ENCODE measurements around the gene SYT6.

SYT6 gene

DNA sequence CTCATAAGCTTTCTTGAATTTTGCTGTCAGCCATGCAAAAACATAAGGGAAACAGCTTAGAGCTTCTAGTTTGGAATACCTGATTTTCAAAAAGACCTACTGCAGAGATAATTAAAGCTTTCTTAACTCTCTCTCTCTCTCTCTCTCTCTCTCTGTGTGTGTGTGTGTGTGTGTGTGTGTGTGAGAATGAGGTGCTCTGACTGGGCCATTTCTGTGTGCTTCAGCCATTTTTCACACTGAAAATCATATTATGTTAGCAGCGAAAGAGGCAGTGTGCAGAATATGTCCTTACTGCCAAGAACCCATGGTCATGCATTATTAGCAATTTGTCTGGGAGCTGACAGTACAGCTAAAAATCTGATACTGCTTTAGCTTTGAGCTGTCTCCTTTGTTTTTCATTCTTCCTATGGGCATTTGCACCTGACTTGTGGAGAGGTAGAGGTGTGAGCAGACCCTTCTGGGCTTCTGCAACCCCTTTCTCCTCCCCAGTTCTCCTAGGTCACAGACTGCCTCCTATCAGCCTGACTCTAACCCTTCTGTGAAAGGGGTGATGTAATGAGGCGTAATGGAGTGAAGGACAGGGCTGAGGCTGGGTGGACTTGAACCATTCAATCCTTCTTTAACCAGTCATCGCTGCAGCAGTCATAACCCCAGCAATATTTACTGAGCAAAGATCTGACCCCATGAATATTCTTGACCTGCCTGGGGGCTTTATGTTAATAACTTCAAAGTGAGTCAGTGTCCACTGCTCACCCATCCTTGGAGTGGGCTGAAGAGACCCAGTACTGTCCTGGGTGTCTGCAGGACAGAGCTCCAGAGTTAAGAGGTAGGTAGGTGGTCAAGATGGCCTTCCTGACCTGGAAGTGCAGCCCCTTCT is 61.2 kb downstream of the SYT6 start:
- DNase-seq (ENCODE audit: low read depth) = no peak

DNA sequence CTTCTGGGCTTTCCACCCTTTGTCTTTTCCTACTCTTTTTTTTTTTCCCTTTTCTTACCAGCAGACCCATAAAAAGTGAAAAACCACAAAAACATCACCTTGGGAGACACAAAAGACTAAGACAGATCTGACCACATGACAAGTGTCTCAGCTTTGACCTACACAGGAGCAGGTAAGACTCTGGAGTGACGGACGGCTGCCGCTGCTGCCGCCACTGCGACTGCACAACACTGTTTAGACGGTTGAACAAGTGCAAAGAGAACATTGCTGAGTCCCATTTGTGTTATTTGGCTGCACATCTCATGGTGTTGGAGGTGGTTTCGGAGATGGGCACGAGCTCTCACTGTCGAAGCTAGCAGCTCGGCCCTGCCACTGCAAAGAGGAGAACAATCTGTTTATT is 62.0 kb downstream of the SYT6 start:
- no peak for DNase-seq (ENCODE audit: low read depth)

DNA sequence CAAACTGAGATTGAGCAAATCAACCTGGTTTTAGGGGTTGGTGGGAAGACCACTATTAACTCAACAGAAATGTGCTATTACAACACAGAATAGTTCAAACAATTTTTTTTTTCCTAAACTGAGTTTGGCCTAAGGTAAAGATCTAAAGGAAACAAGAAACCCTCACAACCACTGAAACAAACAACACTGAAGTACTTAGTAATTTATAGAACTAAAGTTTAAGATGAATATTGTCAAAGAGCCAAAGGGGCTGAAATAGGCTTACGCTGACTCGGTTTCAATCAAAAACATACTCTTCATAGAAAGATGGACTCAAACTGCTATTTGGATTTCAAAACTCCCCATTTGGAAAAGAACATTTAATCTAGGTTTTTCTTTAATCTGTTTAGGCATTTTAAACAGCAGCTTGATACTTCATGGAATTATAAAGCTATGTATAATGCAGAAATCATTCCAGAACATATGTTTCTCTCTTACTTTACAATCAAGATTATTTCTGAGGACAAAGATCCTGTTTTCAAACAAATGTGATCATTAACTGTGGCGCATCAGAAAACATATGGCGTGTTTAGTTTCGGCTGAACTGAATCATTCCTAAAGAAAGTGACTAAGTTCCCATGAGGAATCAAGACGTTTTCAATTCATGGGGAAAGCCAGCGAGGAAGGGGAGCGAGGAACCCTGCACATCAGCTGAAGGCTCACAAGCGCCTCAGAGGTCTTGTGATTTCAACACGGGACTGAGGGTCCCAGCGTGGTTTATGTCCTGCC is 62.7 kb downstream of the SYT6 start:
- DNase-seq (ENCODE audit: low read depth) = no peak

DNA sequence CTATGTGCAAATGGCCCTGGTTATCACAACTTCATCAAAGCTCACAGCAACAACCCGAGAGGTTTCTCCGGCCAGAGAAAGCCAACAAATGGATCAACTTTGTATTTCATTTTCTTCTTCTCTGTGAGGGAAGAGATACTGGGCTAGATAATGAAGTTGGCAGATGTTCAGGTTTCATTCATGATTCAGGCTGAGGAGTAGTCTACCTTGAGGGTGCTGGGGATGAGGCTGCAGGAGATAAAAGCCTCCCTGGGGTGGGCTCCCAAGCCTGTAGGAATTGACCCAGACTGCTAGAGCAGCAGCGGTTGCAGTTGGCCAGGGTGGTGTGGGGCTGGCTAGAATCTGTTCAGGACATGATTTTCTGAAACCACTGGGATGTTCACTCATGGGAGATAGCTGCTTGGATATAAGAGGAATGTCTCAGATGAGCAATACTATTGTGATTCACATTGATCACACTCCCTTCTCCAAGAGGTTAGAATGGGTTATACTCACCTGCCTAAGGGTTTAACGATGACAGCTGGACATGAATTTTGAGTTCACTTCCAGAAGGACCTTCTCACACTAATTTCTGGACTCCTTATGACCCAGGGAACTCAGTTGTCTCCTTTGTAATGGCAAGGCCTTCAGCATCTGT is 64.0 kb downstream of the SYT6 start:
- DNase-seq (ENCODE audit: low read depth) = no peak

DNA sequence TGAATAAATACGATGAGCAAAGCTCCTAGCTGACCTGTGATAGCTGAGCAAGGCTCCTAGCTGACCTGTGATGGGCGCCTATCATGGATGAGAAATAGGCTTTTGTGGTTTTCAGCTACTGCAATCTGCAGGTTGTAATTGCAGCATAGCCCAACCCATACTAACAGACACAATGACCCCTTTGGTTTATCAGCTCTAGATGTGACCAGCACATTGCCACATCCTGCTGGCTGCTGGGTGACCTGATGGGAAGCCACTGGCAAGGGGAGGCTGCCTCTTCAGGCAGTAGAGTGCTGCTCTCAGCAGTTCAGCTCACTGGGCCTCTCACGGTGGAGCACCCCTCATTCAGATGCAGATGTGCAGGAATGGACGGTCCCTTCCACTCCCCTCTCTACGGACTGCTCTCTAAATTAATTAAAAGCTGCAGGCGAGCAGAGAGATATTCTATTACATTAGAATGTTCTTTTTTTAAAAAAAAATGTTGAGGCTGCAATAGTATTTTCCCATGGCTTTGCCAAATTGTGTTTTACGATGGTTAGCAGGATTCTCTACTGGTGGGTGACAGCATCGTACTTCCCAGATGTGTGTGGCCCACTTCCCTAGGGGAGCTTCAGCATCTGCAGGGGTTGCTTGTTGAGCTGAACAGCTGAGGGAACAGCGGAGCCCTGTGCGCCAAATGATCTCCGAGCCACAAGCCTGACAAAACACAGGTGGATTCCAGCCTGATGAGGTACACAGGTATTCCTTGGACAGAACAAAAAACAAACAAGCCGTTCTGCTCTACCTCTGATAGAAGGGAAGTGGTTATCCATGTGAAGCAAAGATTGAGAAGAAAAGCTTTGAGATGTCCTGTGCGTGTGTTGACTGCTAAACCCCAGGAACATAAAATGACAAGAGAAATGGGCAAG is 65.0 kb downstream of the SYT6 start:
- no peak for DNase-seq (ENCODE audit: low read depth)

DNA sequence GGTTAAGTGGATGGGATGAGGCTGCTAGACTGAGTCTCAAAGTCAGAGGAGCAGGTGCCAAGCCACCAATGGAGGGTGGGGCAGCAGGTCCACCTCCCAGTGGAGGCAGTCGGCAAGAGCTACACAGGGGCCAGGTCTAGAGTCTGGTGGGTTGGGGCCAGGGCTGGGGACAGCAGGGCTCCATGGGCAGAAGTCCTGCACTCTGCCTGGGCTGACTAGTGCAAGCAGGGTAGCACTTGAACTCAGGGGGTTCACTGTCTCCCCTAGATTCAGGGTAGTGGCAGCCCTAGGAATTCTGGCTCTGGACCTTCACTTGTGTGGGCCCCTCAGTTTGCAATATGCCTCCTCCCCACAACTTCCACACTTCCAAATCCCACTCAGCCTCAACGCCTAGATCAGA is 66.2 kb downstream of the SYT6 start:
- DNase-seq (ENCODE audit: low read depth) = no peak

DNA sequence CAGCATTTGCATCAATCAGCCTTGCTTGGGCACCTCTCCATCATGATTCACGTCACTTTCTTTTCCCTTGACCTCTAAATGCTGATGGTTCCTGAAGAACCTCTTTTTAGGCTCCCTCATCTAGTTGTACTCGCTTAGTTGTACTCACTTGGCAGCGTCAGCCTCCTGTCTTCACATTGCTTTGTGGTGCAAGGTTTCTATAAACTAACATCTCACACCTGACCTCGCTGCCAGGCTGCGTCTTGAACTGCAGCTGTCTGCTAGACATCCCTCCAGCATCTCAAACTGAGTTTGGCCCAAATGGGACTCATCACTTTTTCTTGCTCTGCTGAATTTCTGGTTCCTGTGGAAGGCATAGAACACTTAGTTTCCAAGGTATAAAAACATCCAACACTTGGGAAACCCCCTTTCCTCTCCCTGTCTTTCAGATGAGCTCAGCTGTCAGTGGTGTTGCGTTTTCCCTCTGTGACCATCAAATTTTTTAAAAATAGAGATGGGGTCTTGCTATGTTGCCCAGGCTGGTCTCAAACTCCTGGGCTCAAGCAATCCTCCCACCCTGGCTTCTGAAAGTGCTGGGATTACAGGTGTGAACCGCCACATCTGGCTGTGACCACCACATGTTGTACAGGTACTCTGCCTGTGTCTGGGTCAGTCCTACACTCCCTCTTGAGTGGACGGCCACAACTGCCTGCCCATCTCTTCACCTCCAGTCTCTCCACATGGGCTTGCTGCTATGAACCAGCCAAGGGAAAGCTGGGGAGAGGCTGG is 66.9 kb downstream of the SYT6 start:
- no peak for DNase-seq (ENCODE audit: low read depth)

DNA sequence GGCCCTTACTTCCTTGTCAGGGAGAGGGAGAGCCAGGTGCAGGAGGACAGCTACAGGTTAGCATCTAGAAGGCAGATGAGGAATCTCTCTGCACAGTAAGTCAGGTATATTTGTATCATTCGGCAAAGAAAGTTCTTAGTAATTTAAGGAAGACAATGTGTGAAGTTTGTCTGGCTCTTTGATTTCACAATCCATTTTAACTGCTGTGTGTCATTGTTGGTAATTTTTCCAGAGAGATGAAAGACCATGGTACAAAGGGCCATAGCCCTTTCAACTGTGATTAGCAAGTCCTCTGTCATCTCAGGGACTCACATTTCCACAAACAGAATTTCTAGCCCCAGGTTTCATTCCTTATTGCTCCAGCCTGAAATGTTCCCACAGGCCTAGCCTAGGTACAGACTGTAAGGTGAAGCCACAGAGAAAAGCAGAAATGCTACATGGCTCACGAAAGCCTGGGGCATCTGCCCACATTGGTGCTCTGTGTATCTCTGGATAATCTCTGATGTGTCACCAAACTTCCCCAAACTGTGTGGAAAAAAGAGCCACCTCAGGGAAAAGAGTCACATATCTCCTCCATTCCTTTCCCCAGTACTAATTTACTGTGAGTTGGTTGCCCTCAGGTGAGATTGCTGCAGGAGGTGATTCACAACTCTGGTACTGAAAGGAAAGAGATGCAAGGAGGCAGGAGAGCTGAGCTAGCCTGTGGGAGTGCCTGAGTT is 70.6 kb downstream of the SYT6 start:
- no peak for DNase-seq (ENCODE audit: low read depth)

DNA sequence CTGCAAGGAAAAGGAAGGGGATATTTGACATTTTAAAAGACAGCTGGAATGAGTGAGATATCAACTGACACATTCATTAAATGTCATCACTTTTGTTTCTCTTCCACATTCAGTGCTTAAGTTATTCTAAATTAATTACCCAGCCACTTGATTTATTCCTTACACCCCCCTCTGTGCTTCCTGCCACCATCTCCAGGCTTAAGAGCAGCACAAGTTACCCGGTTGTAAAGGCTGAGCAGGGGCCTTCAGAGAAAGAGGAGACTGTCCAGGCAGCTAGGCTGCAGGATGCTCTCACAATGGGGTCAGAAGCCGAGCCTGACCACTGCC is 71.4 kb downstream of the SYT6 start:
- no peak for DNase-seq (ENCODE audit: low read depth)

DNA sequence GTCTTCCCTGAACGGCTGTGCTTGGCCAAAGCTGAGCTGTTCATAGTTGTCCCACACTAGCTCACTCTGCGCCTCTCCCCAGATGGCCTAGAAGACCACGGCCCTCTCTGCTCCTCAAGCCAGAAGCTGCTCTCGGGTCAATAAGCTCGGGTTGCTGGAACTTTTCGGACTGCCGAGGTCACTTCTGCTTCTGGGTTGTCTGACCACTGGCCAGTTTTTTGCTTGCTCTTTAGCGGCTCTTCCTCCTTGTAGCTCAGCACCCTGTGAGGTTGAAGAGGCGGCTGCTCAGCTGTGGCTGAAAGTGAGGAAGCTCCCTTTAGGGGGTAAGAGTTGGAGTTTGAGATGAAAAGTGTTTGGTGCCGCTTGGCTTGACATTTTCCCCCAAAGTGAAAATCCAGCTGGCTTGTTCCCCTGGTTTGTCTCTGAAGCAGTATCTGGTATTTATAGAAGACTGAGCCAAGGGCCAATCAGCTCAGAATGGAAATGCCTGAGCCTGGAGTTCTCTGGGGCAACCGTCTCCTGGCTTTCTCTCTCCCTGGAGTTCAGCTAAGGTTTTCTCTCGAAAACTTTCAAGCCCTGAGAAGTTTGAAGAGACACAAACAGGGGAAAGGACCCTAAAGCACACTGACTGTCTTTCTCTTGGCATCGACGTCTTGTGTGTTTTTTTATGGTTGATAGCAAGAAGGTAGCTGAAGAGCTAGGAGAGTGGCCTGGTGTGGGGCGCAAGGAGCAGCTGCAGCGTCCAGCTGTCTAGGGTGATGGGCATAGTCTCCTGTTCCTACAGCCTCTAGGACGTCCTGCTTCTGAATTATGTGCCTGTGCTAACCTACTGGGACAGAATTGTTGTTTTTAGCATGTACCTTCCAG is 72.0 kb downstream of the SYT6 start:
- no peak for DNase-seq (ENCODE audit: low read depth)

DNA sequence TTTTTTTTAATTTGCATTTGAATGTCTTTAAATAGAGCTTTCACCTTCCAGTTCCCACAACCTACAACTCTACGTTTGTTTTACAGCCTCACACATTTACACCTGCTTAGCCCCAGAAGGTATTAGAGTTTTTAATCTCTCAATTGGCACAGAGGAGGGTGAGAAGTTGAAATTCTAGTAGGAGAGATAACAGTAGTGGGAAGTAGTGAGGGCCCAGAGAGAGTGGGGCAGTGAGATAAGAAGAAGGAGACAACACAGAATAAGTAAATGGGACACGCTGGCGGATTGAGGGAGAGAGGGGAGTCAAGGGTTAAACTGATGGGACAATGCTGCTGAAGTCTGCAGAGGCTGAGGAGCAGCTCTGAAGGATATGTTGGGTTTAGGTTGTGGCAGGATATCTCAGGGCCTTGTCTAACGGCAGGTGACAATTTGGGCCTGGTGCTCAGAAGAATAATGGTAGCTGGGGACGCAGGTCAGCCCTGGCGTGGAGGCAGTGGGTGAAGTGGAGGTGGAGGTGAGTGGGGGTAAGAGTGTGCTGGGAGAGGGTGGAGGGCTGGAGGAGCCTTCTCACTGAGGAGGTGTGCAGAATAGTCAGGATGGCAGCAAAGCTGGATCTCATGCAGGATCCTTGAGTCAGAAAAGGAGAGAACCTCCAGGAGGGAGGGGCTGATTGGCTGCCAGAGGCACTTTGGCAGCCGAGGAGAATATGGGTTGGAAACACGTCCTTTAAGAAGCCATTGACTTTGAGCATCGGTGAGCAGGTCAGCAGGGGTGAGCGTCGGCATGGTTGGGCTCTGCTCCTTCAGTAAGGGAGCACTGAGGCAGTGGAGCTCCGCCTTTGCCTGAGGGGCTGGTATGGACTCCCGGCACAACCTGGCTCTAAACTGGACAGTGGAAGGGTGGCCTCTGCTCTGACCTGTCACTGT is 72.9 kb downstream of the SYT6 start:
- DNase-seq (ENCODE audit: low read depth) = no peak

DNA sequence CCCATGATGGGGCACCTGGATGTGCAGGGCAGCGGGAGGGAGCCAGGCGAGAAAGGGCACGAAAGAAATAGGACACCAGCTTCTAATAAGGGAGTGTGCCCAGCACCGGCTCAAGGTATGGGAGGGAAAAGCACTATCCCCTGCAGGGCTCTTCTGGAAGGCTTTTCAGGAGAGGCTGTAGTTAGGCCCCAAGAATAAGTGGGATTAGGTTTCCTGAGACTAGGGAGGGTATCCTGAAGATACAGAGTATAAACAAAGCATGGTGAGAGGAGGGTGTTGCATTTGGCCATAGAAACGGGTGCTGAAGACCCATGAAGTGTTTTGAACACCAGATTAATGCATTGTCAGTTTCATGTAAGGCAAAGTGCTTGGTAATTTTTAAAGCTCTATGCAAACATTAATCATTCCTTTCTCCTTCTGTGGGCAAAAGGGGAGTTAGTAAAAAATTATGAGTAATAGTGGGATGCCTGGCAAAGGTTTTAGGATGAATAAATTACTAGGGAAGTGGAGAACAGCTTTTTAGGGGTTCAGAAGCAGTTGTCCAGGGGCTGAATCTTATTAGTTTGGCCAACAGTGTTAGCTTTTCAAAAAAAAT is 74.0 kb downstream of the SYT6 start:
- no peak for DNase-seq (ENCODE audit: low read depth)

DNA sequence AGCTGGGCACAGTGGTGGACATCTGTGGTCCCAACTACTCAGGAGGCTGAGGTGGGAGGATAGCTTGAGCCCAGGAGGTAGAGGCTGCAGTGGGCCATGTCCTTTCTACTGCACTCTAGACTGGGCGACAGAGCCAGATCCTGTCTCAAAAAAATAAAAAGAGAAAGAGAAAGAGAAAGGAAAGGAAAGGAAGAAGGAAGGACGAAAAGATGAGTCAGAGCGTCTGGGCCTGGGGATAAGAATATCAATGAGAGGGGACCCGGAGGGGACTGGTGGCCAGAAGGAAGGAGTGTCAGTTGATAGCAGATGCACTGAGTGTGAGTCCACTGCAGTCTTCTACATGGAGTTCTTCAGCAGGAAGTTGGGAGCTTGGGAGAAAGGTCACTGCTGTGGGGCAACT is 75.6 kb downstream of the SYT6 start:
- DNase-seq (ENCODE audit: low read depth) = no peak

DNA sequence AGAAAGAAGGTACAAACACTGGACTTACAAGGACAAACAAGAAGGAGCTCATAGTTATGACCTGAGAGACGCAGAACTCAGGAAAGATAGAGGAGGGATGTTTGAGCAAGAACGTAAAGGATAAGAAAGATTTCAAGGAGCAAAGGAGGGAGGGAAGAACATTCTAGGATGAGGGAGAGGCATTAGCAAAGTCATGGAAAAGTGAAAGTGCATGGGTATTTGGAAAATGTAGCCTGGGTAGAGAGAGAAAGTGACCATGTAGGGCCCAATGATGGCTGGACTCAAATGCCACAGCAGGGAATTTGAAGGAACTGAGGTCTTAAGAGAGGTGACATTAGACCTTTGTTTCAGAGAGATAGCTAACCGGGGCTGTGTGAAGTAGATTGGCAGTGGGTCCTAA is 76.5 kb downstream of the SYT6 start:
- DNase-seq (ENCODE audit: low read depth) = no peak

DNA sequence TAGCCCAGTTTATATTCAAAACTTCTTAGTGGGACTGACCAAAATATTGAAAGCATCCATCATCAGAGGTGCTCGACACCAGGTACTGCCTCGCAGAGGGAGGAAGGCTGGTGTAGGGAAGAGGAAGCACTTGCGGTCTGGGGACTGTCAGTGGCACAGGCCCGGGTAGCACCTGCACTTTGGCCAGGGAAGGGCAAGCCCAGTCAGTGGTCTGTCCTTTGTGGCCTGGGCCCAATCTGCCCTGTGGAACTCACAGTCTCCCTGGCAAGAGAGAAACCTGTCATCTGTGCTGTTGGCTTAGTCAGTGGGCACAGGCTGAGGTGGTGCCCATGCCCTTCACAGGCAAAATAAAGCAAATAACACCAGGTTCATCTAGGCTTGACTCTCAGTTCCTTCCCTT is 77.4 kb downstream of the SYT6 start:
- DNase-seq (ENCODE audit: low read depth) = no peak

DNA sequence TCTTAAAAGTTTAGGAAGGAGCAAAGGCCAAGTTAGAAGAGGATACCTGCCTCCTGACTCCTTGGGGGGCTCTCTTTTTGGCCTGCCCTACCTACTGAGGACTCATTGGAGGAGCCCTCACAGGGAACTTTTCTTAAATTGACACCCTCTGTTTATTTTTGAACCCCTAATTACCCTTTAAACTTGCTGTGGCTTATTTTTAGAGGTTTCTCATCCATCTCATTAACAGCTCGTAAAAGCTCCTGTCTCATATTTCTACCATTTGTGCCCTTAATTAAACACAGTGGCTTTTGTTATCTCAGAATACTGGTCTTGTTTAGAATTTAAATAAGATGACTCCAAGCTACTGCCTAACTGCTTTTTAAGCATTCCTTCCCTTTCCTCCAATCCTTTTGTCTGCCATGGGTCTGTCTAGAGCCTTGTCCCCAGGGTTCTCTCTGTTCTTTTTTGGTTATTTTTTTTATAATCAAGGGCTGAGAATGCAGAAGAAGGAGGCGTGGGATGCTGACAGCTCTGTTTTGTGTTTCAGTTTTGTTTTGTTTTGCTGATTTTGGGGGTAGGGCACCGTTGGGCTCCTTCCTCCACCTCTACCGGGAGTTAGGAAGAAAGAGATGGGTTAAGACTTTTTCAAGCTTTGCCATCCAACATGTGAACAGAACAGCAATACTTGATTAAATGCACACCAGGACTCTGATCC is 78.0 kb downstream of the SYT6 start:
- DNase-seq (ENCODE audit: low read depth) = no peak

DNA sequence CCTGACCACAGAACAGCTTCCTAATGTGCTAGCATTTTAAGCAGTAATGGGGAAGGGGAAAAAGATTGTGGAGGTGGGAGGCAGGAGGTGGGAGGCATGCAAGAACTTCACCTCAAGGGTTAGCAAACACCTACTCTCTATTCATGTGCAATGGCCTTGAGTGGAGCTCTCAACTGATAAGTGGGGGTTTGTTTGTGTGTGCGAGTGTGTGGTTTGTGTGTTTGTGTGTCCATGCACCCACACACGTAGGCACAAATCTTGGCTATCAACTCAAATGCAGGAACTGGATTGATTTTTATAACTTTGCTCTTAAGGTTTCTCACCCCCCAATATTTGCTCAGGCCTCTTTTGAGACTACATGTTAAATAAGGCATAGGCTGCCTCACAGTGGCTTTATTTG is 78.6 kb downstream of the SYT6 start:
- DNase-seq (ENCODE audit: low read depth) = no peak

DNA sequence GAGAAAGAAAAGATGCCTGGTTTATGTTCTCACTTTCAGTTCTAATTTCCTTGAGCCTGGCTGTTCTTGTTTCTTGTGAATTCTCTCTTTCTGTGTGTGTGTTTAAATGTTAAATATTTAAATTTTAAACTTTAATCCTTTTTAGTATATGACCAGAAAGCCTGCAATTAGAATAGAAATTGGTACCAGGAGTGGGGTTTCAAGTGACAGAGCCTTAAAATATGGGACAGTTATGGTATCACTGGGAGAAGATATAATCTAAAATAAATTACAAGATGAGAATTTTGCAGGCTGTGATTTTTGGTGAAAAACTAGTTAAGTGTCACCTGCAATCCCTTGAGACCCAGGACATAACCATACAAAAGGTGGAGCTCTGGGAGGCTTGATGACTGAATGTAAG is 81.4 kb downstream of the SYT6 start:
- no peak for DNase-seq (ENCODE audit: low read depth)
